HL-60/S4 (cell line): ENCODE results near the gene FSTL3.
"Not testable (repeated sequence)": the region's sequence is repeated elsewhere in the genome, so short reads cannot be mapped to it uniquely, and the experiment has no call there.

Experiments used
- in situ Hi-C: fragments of 300-500 bp; cut with MboI; formaldehyde crosslinking; loops from 2 replicates; pipeline ENCODE4 v1.14.3; 2022; ENCODE audit warnings: low sequenced_read_pairs

The FSTL3 gene

GRCh38 chr19:676339-677105 is at the start of gene FSTL3:
Gene FSTL3 (plus strand): TSS chr19:676392. CDS start chr19:676424, 32 bp downstream.
- in situ Hi-C loops: no loop called here

GRCh38 chr19:626566-626965 is 49.6 kb upstream of the FSTL3 start:
- in situ Hi-C loops: not testable (repeated sequence)

- in situ Hi-C loops: no loop called here
Measured at GRCh38 chr19:628168-628567, 48.0 kb upstream of the FSTL3 start.

GRCh38 chr19:629515-629914 is 46.7 kb upstream of the FSTL3 start:
- in situ Hi-C loops: not testable (repeated sequence)

- in situ Hi-C loops: no loop called here
Measured at GRCh38 chr19:629961-630714, 46.1 kb upstream of the FSTL3 start.

GRCh38 chr19:632579-633067 is 43.6 kb upstream of the FSTL3 start:
- in situ Hi-C loops: no loop called here

GRCh38 chr19:633068-633785 is 43.0 kb upstream of the FSTL3 start, which contains the start of gene POLRMT:
Gene POLRMT (minus strand): TSS chr19:633537. CDS start chr19:633512, 25 bp downstream.
- in situ Hi-C loops: no loop called here

- in situ Hi-C loops: no loop called here
Measured at GRCh38 chr19:633786-634639, 42.2 kb upstream of the FSTL3 start.

- in situ Hi-C loops: no loop called here
Measured at GRCh38 chr19:634975-635652, 41.1 kb upstream of the FSTL3 start.

- in situ Hi-C loops: no loop called here
Measured at GRCh38 chr19:638906-639252, 37.3 kb upstream of the FSTL3 start.

- in situ Hi-C loops: no loop called here
Measured at GRCh38 chr19:639253-640160, 36.7 kb upstream of the FSTL3 start, which contains the start of gene FGF22. Gene FGF22 (plus strand): TSS chr19:639879. CDS start chr19:639926, 47 bp downstream.

GRCh38 chr19:640161-640558 is 36.0 kb upstream of the FSTL3 start:
- in situ Hi-C loops: no loop called here

GRCh38 chr19:640606-641189 is 35.5 kb upstream of the FSTL3 start:
- in situ Hi-C loops: no loop called here

- in situ Hi-C loops: no loop called here
Measured at GRCh38 chr19:641702-642101, 34.5 kb upstream of the FSTL3 start.

GRCh38 chr19:642767-643727 is 33.1 kb upstream of the FSTL3 start:
- in situ Hi-C loops: no loop called here

- in situ Hi-C loops: no loop called here
Measured at GRCh38 chr19:643736-644135, 32.5 kb upstream of the FSTL3 start.

GRCh38 chr19:644363-644762 is 31.8 kb upstream of the FSTL3 start:
- in situ Hi-C loops: no loop called here
